ENCODE results near the gene NARF.

GRCh38 chr17:82487910-82488309 lies 29.4 kb downstream of the NARF start:
- TF ChIP-seq, protein P1, sequence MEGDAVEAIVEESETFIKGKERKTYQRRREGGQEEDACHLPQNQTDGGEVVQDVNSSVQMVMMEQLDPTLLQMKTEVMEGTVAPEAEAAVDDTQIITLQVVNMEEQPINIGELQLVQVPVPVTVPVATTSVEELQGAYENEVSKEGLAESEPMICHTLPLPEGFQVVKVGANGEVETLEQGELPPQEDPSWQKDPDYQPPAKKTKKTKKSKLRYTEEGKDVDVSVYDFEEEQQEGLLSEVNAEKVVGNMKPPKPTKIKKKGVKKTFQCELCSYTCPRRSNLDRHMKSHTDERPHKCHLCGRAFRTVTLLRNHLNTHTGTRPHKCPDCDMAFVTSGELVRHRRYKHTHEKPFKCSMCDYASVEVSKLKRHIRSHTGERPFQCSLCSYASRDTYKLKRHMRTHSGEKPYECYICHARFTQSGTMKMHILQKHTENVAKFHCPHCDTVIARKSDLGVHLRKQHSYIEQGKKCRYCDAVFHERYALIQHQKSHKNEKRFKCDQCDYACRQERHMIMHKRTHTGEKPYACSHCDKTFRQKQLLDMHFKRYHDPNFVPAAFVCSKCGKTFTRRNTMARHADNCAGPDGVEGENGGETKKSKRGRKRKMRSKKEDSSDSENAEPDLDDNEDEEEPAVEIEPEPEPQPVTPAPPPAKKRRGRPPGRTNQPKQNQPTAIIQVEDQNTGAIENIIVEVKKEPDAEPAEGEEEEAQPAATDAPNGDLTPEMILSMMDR (conservative IDR thresholded peaks at IDR 0.05; ENCODE audit: low read length) = no peak
- no peak for TF ChIP-seq EZH2phosphoT487 (IDR thresholded peaks at IDR 0.05; ENCODE audit: borderline replicate concordance, low read depth, low read length)
